GM23248 (cell line): Measurements from ENCODE around the gene CSPG4. TPM values are rescaled to one million over a fixed set of nuclear protein-coding genes. Genes with fewer than 3 reads are reported as not detected.
A peak's percentile ranks its signal among the peaks of the same experiment; 100 is the strongest.
"Not testable (repeated sequence)": the region's sequence is repeated elsewhere in the genome, so short reads cannot be mapped to it uniquely, and the experiment has no call there.

Source experiments
- DNase-seq: peaks from one replicate; pipeline ENCODE4 v3.0.0-alpha.2; 2015
- H2AFZ ChIP-seq: fragments of 200-600 bp; sonication (generic); 2 replicates; pipeline ENCODE4 v1.6.1; 2016; ENCODE audit warnings: antibody characterized with exemption
- H3F3A ChIP-seq: fragments of 200-600 bp; sonication (generic); 2 replicates; pipeline ENCODE4 v1.6.1; 2016; ENCODE audit warnings: mild to moderate bottlenecking, antibody characterized with exemption, mixed run types; ENCODE audit not compliant: insufficient read depth
- H3K27ac ChIP-seq: fragments of 200-600 bp; sonication (generic); 2 replicates; pipeline ENCODE4 v1.5.1; 2016; ENCODE audit warnings: mild to moderate bottlenecking
- H3K27me3 ChIP-seq: fragments of 200-600 bp; sonication (generic); replicated peaks from 2 replicates; pipeline ENCODE4 v1.6.1; 2016; ENCODE audit warnings: mild to moderate bottlenecking; ENCODE audit not compliant: insufficient read depth
- H3K36me3 ChIP-seq: fragments of 200-600 bp; sonication (generic); 2 replicates; pipeline ENCODE4 v1.6.1; 2016; ENCODE audit warnings: low read depth, mild to moderate bottlenecking
- H3K4me1 ChIP-seq: fragments of 200-600 bp; sonication (generic); 2 replicates; pipeline ENCODE4 v1.6.1; 2016; ENCODE audit warnings: mild to moderate bottlenecking; ENCODE audit not compliant: insufficient read depth
- H3K4me2 ChIP-seq: fragments of 200-600 bp; sonication (generic); one replicate; pipeline ENCODE4 v1.6.1; 2016; ENCODE audit warnings: mild to moderate bottlenecking; ENCODE audit not compliant: unreplicated experiment
- H3K4me3 ChIP-seq: fragments of 200-600 bp; sonication (generic); 2 replicates; pipeline ENCODE4 v1.5.1; 2016; ENCODE audit warnings: mild to moderate bottlenecking
- H3K79me2 ChIP-seq: fragments of 200-600 bp; sonication (generic); 2 replicates; pipeline ENCODE4 v1.6.1; 2016; ENCODE audit warnings: mild to moderate bottlenecking; ENCODE audit not compliant: insufficient read depth
- H3K9ac ChIP-seq: fragments of 200-600 bp; sonication (generic); 2 replicates; pipeline ENCODE4 v1.6.1; 2016; ENCODE audit warnings: mild to moderate bottlenecking
- H3K9me2 ChIP-seq: fragments of 200-600 bp; sonication (generic); 2 replicates; pipeline ENCODE4 v1.6.1; 2016; ENCODE audit warnings: mixed run types, mild to moderate bottlenecking, moderate library complexity; ENCODE audit not compliant: insufficient read depth
- H3K9me3 ChIP-seq: fragments of 200-600 bp; sonication (generic); one replicate; pipeline ENCODE4 v1.6.1; 2017; ENCODE audit warnings: low read depth
- H4K20me1 ChIP-seq: fragments of 200-600 bp; sonication (generic); 2 replicates; pipeline ENCODE4 v1.6.0; 2016; ENCODE audit not compliant: insufficient read depth
- EZH2 ChIP-seq: fragments of 200-600 bp; sonication (generic); IDR thresholded peaks from 2 replicates; pipeline ENCODE4 v1.6.1; 2018; ENCODE audit warnings: antibody characterized with exemption, mild to moderate bottlenecking; ENCODE audit not compliant: insufficient read depth, poor library complexity, severe bottlenecking
- EZH2phosphoT487 ChIP-seq: fragments of 200-600 bp; sonication (generic); IDR thresholded peaks from 2 replicates; pipeline ENCODE4 v1.6.1; 2018; ENCODE audit warnings: antibody characterized with exemption, moderate library complexity, mild to moderate bottlenecking, low read depth; ENCODE audit not compliant: insufficient read depth
- WGBS, 2 experiments: methylation state at CpG; one replicate each; pipeline ENCODE4 v1.1.6; 2015 to 2017; ENCODE audit warnings: low lambda C conversion rate in 2 of 2, low coverage in 1 of 2; ENCODE audit errors: missing lambda C conversion rate in 2 of 2; 5-methylcytosine and 5-hydroxymethylcytosine counted together
- in situ Hi-C: fragments of 300-500 bp; cut with MboI; formaldehyde crosslinking; loops from 2 replicates; pipeline ENCODE4 v1.15.0; 2020
- polyA plus RNA-seq: library from polyadenylated mRNA; unstranded; fragments of >200 nt; fragmentation: Nextera tagmentation; extraction: Ambion mirVana; gene quantifications from 2 replicates; pipeline ENCODE4 v1.2.1, GENCODE V29; 2016
- total RNA-seq: library from RNA; depleted of rRNA; stranded (reverse); fragments of >200 nt; shearing (Covaris generic); gene quantifications from 2 replicates; pipeline ENCODE4 v1.2.3, GENCODE V29; 2014

CSPG4 gene
- total and polyA plus RNA-seq, 2 experiments from 2014 or later: 5.3 to 25.8 TPM

DNA sequence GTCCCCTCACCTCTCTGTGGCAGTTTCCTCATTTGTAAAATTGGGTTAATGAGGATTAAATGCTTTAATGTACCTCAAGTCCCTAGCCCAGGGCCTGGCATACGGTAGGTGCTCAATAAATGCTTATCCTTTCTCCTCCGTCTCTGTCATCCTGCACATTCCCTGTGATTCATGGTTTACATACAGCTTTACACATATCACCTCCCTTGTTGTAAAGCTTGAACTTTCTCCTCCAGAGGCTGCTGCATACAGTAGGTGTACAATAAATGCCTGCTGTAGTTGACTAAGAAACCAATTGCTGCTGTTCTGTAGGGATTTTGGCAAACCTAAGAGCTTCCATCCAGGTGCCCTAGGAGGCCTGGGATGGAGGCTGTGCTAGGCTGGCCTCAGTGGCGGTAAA is 1.5 kb upstream of the CSPG4 start:
- H3K79me2 ChIP-seq: no peaks in the 10 kb centered on the region
- no peaks in the 10 kb centered on the region for H4K20me1 ChIP-seq
- H3K9ac ChIP-seq: no peak overlapping the region
- H3K4me1 ChIP-seq: peaks cover 8% of the 10 kb centered on the region; the same call in 1 of the 2 replicates
- no peaks in the 10 kb centered on the region for H3K36me3 ChIP-seq
- no peaks in the 10 kb centered on the region for H3K27me3 ChIP-seq
- 98 to 100% methylated on average over 3 of the region's 3 CpGs for WGBS, 2 experiments
- no peak for TF ChIP-seq EZH2
- no peak for TF ChIP-seq EZH2phosphoT487
- no peak overlapping the region for H3K4me3 ChIP-seq
- peaks cover 5% of the 10 kb centered on the region; the same call in 1 of the 2 replicates for H3F3A ChIP-seq
- DNase-seq: no peak
- H3K27ac ChIP-seq: no peak overlapping the region
- in situ Hi-C loops: no loop called here
- no peaks in the 10 kb centered on the region for H3K9me2 ChIP-seq
- no peak overlapping the region for H3K4me2 ChIP-seq
- H3K9me3 ChIP-seq: no peaks in the 10 kb centered on the region
- no peak overlapping the region for H2AFZ ChIP-seq

DNA sequence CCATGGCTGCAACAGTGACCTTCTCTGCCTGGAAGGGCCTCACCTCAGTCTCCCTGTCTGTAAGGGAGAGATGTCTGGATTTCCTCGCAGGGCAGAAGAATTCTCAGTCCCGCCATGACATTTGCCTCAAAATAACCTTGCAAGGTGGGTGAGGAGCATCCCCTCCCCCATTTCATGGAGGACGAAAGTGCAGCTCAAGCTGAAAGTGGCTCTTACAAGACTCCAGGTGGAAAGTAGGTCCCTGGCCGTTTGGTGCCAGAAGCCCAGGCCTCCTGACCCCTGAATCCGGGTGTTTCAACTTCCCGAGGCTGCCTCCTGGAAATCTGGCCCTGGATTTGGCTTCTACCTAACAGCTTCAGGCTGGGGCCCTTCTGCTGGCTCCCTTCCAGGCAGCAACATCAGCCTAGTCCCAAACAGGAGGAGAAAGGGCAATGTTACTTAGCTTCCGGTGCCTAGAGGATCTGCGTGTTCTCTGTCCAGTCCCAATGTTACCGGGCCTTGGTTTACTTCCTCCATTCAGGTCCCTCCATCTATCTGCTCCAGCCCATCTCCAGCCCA is 769 bp upstream of the CSPG4 start:
- no peaks in the 10 kb centered on the region for H3K9me3 ChIP-seq
- WGBS, 2 experiments: 77 to 80% methylated on average over 9 of the region's 9 CpGs
- peaks cover 6% of the 10 kb centered on the region; the same call in 1 of the 2 replicates for H3K4me1 ChIP-seq
- H2AFZ ChIP-seq: peak overlapping the region; percentile 71; the same call in 1 of the 2 replicates
- no peaks in the 10 kb centered on the region for H4K20me1 ChIP-seq
- peaks cover 5% of the 10 kb centered on the region; the same call in 1 of the 2 replicates for H3F3A ChIP-seq
- no peaks in the 10 kb centered on the region for H3K9me2 ChIP-seq
- no peak overlapping the region for H3K9ac ChIP-seq
- H3K27ac ChIP-seq: no peak overlapping the region
- in situ Hi-C loops: no loop called here
- H3K27me3 ChIP-seq: no peaks in the 10 kb centered on the region
- no peak overlapping the region for H3K4me2 ChIP-seq
- no peaks in the 10 kb centered on the region for H3K36me3 ChIP-seq
- no peak for TF ChIP-seq EZH2phosphoT487
- no peak for TF ChIP-seq EZH2
- H3K79me2 ChIP-seq: no peaks in the 10 kb centered on the region
- DNase-seq: peak; percentile 43
- H3K4me3 ChIP-seq: no peak overlapping the region

DNA sequence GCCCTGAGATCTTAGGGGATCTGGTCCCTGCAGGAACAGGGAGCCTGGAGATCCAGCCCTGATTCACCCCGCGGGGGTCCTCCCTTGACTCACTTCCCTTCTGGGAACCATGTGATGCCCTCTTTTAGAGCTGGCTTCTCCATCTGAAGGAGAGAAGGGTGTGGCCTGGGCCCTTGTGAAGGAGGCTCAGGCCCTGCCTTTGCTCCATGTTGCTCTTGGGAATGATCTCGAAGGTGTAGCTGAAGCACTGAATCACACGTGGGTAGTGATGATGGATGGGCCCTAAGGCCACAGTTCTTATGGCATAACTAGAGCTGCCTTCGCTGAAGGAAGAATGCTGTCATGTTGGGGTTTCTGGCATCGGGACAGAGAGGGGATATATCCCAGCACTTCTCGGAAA is 1.2 kb downstream of the CSPG4 start:
- WGBS, 2 experiments: 38 to 47% methylated on average over 6 to 7 of the region's 7 CpGs
- H3K36me3 ChIP-seq, H3K4me3 ChIP-seq, H3K79me2 ChIP-seq, H3F3A ChIP-seq, H2AFZ ChIP-seq, H3K9me2 ChIP-seq, H4K20me1 ChIP-seq, H3K27ac ChIP-seq, in situ Hi-C loops, H3K27me3 ChIP-seq, H3K9me3 ChIP-seq, H3K4me1 ChIP-seq: not testable (repeated sequence)
- DNase-seq: peak; percentile 74
- Histone ChIP-seq H3K4me2 (peak overlapping the region; percentile 32), H3K9ac (0 out of 2 replicates have a peak overlapping the region, but pooled peaks have one; percentile 18)

DNA sequence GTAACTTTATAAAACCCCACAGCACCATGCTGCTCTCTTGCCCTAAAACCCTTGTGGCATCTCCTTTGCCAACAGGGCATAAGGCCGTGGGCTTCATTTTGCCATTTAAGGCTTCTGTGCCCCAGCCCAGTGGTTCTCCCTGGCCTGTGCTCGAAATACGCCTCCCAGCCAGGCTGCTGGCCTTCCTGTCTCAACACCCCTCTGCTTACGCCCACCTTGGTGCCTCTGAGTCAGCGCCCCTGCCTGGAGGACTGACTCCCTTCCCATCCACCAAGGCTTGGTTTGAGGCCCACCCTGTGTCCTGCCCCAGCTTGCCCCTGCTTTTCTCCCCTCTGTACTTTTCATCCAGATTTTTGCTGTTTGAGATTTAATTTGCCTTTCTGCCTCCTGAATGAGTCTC is 1.8 kb downstream of the CSPG4 start:
- H3K79me2 ChIP-seq, H3K9me3 ChIP-seq: not testable (repeated sequence)
- DNase-seq: peak; percentile 59

DNA sequence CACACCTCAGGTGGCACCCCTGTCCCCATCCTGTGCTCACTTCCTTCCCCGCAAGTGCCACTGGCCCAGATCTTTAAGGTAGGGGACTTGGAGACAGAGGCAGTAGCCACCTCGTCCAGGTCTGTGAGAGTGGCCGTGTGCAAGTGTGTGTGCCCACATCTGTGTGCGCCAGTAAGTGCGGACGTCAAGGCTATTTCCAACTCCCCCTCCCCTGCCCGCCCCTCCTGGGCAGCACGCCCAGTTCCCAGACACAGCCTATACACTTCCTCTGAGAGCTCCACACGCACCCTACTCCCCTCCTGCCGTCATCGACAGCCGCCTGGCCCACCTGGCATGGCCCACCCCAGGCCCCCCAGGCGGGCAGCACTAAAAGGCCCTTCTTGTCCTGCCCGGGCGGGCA is 3.2 kb downstream of the CSPG4 start:
- H3K9me3 ChIP-seq, H3K79me2 ChIP-seq, H2AFZ ChIP-seq, in situ Hi-C loops, DNase-seq, H3K4me2 ChIP-seq, H3K9me2 ChIP-seq, H3K4me3 ChIP-seq, H3F3A ChIP-seq, H3K27me3 ChIP-seq, H4K20me1 ChIP-seq, H3K4me1 ChIP-seq, H3K27ac ChIP-seq, H3K36me3 ChIP-seq, H3K9ac ChIP-seq: not testable (repeated sequence)
- WGBS, 2 experiments: 81 to 86% methylated on average over 10 to 15 of the region's 15 CpGs

More for the DNA sequence above, 1.8 kb downstream of the CSPG4 start:
- H3K9ac ChIP-seq, H3K4me1 ChIP-seq, H3K4me2 ChIP-seq, H3F3A ChIP-seq, H2AFZ ChIP-seq, H3K27ac ChIP-seq, H4K20me1 ChIP-seq, H3K36me3 ChIP-seq, in situ Hi-C loops, H3K27me3 ChIP-seq, H3K4me3 ChIP-seq, H3K9me2 ChIP-seq: not testable (repeated sequence)
- 58 to 61% methylated on average over 4 to 5 of the region's 5 CpGs for WGBS, 2 experiments
